ENCODE measurements around the gene RPL26. TPM values are rescaled to one million over a fixed set of nuclear protein-coding genes. Genes with fewer than 3 reads are reported as not detected.

RPL26 gene
- total RNA-seq, 1 experiment from 2014 or later = 2,200 TPM

DNA sequence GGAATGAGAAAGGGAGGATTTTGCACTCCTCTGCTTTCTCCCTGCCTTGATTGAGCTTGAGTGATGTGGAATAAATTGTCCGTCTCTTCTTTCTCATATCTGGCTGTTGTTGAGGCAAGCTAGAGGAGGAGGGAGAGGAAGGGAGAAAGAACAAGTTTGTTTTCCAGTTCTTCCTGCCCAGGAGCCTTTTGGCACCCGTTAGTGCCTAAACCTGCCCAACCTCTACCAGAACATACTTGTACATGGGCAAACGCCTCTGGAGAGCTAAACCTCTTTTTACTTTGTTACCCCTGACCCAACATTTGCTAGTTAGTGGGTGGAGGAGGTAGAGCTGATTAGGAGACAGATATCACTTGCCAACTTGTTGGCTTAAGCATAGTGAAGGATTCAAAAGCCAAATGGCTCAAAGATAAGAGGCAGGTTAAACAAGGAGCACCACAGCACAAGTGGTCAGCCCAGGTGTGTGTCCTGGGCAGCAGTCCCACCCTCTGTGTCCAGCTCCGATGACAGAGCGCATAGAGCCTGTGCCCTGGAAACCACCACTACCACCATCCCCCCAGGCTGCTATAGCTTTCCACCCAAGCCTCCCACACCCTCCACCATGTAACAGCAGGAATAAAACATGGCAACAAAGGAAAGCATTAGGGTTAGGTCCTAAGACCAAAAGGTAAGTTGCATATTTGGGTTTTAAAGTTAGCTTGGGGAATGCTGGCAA, 36.9 kb downstream of the RPL26 start:
- H3K4me3 ChIP-seq = no peak overlapping the region

DNA sequence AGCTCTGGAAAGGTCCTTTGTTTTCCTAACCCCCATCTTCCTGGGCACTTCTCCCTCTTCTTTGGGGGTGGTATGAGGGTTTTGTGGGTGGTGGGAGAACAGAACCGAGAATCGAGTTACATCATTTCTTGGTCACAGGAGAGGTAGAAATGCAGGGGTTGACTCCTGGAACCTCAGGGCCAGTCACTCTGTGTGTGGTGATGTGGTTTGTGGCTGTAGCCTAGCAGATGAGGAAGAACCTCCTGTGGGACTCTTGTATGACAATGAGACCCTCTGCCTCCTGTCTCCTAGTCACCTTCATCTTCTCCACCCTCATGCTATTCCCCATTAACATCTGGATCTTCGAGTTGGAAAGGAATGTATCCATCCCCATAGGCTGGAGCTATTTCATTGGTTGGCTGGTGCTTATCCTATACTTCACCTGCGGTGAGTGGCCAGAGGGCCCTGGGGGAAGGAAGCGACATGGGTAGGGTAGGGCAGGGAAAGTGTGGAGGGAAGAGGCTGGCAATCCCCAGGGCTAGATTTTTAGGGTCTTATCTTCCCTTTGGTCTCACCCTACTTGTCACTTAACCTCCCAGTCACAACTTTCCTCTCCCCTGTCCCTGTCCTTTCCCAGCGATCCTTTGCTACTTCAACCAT, 37.8 kb downstream of the RPL26 start:
- Histone ChIP-seq H3K36me3 (no peaks in the 10 kb centered on the region), H3K4me3 (no peak overlapping the region), H3K27ac (no peak overlapping the region), H3K9me3 (replicated peaks) (no peaks in the 10 kb centered on the region), H3K27me3 (replicated peaks) (no peaks in the 10 kb centered on the region), H3K4me1 (replicated peaks) (no peaks in the 10 kb centered on the region)
- DNase-seq (ENCODE audit: low read depth in 1 of 2, low spot score in 2 of 2) = no peak

More for the DNA sequence above, 36.9 kb downstream of the RPL26 start:
- no peak for DNase-seq (ENCODE audit: low read depth in 1 of 2, low spot score in 2 of 2)
- Histone ChIP-seq H3K27me3 (replicated peaks) (no peaks in the 10 kb centered on the region), H3K9me3 (replicated peaks) (no peaks in the 10 kb centered on the region), H3K27ac (no peak overlapping the region), H3K36me3 (no peaks in the 10 kb centered on the region), H3K4me1 (replicated peaks) (no peaks in the 10 kb centered on the region)

DNA sequence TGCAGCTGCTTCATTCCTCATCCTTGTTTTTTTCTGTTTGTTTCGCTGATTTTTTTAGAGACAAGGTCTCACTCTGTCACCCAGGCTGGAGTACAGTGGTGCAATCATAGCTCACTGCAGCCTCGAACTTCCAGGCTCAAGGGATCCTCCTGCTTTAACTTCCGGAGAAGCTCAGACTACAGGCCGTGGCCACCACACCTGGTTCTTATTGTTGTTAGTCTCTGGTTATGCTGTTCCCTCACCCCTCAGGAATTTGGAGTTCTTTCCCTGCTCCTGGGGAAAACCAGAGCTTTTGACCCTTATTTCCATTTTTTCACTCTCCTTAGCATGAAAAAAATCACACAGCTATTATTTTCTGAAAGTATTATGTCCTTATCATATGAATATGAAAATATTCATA, 41.5 kb downstream of the RPL26 start:
- Histone ChIP-seq H3K27me3 (replicated peaks) (no peaks in the 10 kb centered on the region), H3K4me3 (no peak overlapping the region), H3K36me3 (no peaks in the 10 kb centered on the region), H3K4me1 (replicated peaks) (no peaks in the 10 kb centered on the region), H3K27ac (no peak overlapping the region), H3K9me3 (replicated peaks) (no peaks in the 10 kb centered on the region)
- no peak for DNase-seq (ENCODE audit: low read depth in 1 of 2, low spot score in 2 of 2)

DNA sequence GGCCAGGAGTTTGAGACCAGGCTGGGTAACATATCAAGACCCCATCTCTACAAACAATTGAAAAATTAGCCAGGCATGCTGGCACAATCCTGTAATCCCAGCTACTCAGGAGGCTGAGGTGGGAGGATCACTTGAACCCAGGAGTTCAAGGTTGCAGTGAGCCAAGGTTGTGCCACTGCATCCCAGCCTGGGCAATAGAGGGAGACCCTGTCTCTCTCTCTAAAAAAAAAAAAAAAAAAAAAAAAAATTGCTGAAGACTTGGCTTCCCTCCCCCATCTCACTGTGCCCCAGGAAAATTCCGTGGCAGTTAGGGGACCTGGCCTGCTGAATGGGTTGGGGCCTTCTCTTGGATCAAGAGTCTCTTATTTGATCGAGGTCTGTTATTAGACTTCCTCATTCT, 43.5 kb downstream of the RPL26 start, which contains the start of gene ODF4:
Gene ODF4, plus strand, starts transcription at position 301 of the 400 bp plus-strand sequence. CDS start 212 bp downstream, outside the sequence.
- Histone ChIP-seq H3K27me3 (replicated peaks) (no peaks in the 10 kb centered on the region), H3K27ac (no peak within 1 kb of the TSS), H3K36me3 (no peaks in the 10 kb centered on the region), H3K4me3 (no peak within 1 kb of the TSS), H3K9me3 (replicated peaks) (no peaks in the 10 kb centered on the region), H3K4me1 (replicated peaks) (peaks cover 5% of the 10 kb centered on the region; the same call in 1 of the 2 replicates)
- DNase-seq (ENCODE audit: low read depth in 1 of 2, low spot score in 2 of 2) = no peak

DNA sequence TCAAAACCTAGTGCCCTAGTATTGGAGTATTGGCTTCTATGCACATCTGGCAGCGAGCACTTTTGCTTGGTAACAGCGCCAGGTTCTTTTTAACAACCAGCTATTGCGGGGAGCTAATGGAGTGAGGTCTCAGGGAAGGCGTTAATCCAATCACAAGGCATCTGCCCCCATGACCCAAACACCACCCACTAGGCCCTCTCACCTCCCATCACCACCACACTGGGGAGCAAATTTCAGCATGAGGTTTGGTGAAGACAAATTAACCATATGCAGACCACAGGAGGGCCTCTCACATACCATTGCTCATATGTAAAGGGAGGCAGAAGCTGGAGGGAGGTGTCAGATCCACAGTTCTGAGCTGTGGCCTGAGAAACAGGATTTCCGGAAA, 44.2 kb downstream of the RPL26 start:
- H3K9me3 ChIP-seq (replicated peaks) = no peaks in the 10 kb centered on the region
- no peaks in the 10 kb centered on the region for H3K27me3 ChIP-seq (replicated peaks)
- DNase-seq (ENCODE audit: low read depth in 1 of 2, low spot score in 2 of 2) = no peak
- H3K36me3 ChIP-seq = no peaks in the 10 kb centered on the region
- H3K27ac ChIP-seq = no peak overlapping the region
- no peak overlapping the region for H3K4me3 ChIP-seq
- peaks cover 9% of the 10 kb centered on the region for H3K4me1 ChIP-seq (replicated peaks)

DNA sequence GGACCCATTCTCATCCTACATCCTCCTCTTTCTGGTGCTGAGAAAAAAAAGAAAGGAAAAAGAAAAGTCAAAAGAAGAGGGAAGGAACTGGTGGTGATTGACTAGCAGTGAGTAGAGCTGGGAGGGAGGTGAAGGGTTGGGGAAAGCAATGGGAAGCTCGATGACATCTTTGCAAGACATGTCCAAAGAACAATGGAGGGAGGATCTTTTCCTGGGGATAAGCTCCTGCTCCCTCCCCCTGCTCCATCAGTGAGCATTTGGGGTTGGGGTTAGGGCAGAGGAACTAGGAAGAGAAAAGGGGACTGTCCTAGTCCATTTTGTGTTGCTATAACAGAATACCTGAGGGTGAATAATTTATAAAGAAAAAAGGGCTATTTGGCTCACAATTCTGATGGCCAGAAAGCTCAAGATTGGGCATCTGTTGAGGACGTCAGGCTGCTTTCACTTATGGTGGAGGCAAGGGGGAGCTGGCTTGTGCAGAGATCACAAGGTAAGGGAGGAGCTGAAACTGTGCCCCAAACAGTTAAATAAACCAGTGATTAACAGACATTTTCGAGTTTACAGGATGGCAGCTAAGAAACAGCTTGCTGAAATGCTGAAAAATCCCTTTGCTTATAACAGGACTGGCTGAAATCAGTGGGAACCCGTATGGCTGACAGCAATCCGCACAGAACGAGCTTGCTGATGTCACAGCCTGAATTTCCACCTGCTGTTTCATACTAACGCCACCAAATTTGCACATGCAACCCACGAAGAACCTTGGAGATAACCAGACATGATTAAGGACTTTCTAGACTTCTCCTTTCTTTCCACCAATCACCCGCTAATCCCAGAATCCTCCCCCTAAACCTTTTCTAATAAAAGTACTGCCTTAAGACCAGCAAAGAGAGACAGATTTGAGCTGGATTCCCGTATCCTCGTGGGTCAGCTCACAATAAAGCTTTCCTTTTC, 44.9 kb downstream of the RPL26 start:
- H3K4me3 ChIP-seq = no peak overlapping the region
- no peaks in the 10 kb centered on the region for H3K27me3 ChIP-seq (replicated peaks)
- H3K36me3 ChIP-seq = no peaks in the 10 kb centered on the region
- H3K4me1 ChIP-seq (replicated peaks) = peaks cover 9% of the 10 kb centered on the region
- H3K27ac ChIP-seq = no peak overlapping the region
- no peak for DNase-seq (ENCODE audit: low read depth in 1 of 2, low spot score in 2 of 2)
- H3K9me3 ChIP-seq (replicated peaks) = no peaks in the 10 kb centered on the region

DNA sequence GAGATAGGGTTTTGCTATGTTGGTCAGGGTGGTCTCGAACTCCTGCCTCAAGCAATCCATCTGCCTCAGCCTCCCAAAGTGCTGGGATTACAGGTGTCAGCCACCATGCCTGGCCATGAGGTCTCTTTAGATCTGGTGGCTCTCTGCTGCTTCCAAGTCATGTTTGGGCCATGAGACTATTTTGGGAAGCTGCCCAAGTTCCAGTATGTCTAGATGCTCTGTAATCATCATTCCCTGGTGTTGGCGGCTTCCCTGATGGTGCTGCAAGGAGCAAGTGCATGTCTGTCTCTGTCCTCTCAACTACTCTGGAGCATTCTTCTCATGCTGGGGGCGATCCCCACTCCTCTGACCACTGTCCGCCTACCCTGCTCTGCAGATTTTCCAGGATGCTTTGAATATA, 49.7 kb downstream of the RPL26 start:
- H3K4me3 ChIP-seq = no peak overlapping the region
- peaks cover 9% of the 10 kb centered on the region for H3K4me1 ChIP-seq (replicated peaks)
- H3K27ac ChIP-seq = no peak overlapping the region
- DNase-seq (ENCODE audit: low read depth in 1 of 2, low spot score in 2 of 2) = no peak
- H3K9me3 ChIP-seq (replicated peaks) = no peaks in the 10 kb centered on the region
- no peaks in the 10 kb centered on the region for H3K27me3 ChIP-seq (replicated peaks)
- no peaks in the 10 kb centered on the region for H3K36me3 ChIP-seq

DNA sequence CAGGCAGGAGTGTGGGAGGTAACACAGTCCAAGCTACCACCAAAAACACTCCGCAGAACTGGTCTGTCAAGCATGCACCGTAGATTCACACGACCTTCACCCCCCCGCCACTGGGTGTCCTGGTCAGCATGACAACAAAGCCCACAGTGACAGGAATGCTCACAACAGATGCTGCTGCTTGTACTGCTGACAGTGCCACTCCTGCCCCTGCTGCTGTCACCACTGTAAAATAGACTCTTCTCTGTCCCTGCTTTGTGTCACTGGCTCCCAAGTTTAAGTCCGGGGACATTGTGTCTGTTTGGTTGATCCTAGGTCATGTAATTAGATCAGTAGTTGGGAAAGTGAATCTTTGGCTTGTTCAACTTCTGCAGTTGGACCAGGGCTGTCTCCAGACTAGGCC, 50.3 kb downstream of the RPL26 start:
- Histone ChIP-seq H3K27me3 (replicated peaks) (no peaks in the 10 kb centered on the region), H3K27ac (no peak overlapping the region), H3K4me1 (replicated peaks) (peaks cover 9% of the 10 kb centered on the region), H3K9me3 (replicated peaks) (no peaks in the 10 kb centered on the region), H3K36me3 (no peaks in the 10 kb centered on the region), H3K4me3 (no peak overlapping the region)
- no peak for DNase-seq (ENCODE audit: low read depth in 1 of 2, low spot score in 2 of 2)

DNA sequence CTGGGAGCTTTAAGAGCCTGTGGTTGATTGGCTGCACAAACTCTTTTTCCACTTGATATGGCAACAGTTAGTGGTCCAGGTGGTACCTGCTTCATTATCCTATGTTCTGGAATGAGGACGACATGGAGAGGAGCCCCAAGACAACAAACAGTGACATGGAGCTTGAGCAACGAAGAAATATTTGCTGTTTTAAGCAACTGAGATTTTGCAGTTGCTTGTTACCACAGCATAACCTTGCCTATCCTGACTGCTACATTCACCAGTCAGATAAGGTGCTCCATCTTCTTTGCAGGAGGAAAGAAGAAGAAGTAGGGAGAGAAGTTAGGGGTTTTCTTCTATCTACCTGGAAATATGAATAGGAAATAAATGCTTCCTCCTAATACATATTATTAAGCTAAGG, 50.9 kb downstream of the RPL26 start:
- no peaks in the 10 kb centered on the region for H3K36me3 ChIP-seq
- H3K27me3 ChIP-seq (replicated peaks) = no peaks in the 10 kb centered on the region
- H3K9me3 ChIP-seq (replicated peaks) = no peaks in the 10 kb centered on the region
- no peak for DNase-seq (ENCODE audit: low read depth in 1 of 2, low spot score in 2 of 2)
- peaks cover 11% of the 10 kb centered on the region for H3K4me1 ChIP-seq (replicated peaks)
- no peak overlapping the region for H3K4me3 ChIP-seq
- no peak overlapping the region for H3K27ac ChIP-seq

Other genes with a start within 250 kb of the RPL26 start
- gene PER1, start 230.8 kb downstream of the RPL26 start, total RNA-seq (2014; rRNA removed; shearing (Covaris generic)) = 1.0 and 8.3 TPM in 2 replicates
- gene VAMP2, start 220.2 kb downstream of the RPL26 start, total RNA-seq (2014; rRNA removed; shearing (Covaris generic)) = 2.9 and 9.7 TPM in 2 replicates
- gene TMEM107, start 206.8 kb downstream of the RPL26 start, total RNA-seq (2014; rRNA removed; shearing (Covaris generic)) = 11.5 and 15.9 TPM in 2 replicates
- gene BORCS6, start 193.0 kb downstream of the RPL26 start, total RNA-seq (2014; rRNA removed; shearing (Covaris generic)) = 4.3 and 7.4 TPM in 2 replicates
- 99.7 and 119 TPM in 2 replicates for gene AURKB, start 172.6 kb downstream of the RPL26 start, total RNA-seq (2014; rRNA removed; shearing (Covaris generic))
- gene CTC1, start 135.1 kb downstream of the RPL26 start, total RNA-seq (2014; rRNA removed; shearing (Covaris generic)) = 0.60 and 1.3 TPM in 2 replicates
- 29.3 and 60.1 TPM in 2 replicates for gene PFAS, start 133.9 kb downstream of the RPL26 start, total RNA-seq (2014; rRNA removed; shearing (Covaris generic))
- gene RANGRF, start 94.5 kb downstream of the RPL26 start, total RNA-seq (2014; rRNA removed; shearing (Covaris generic)) = 7.6 and 12.7 TPM in 2 replicates
- 0.74 TPM in 1 of 2 replicates, not detected in the other for gene SLC25A35, start 87.8 kb downstream of the RPL26 start, total RNA-seq (2014; rRNA removed; shearing (Covaris generic))
- not detected in 2 replicates for gene ARHGEF15, start 73.0 kb downstream of the RPL26 start, total RNA-seq (2014; rRNA removed; shearing (Covaris generic))
- gene ODF4, start 43.4 kb downstream of the RPL26 start, total RNA-seq (2014; rRNA removed; shearing (Covaris generic)) = not detected in 2 replicates
- not detected in 2 replicates for gene RNF222, start 14.6 kb upstream of the RPL26 start, total RNA-seq (2014; rRNA removed; shearing (Covaris generic))
- 39.6 and 49.7 TPM in 2 replicates for gene NDEL1, start 52.7 kb upstream of the RPL26 start, total RNA-seq (2014; rRNA removed; shearing (Covaris generic))
- gene MYH10, start 247.5 kb upstream of the RPL26 start, total RNA-seq (2014; rRNA removed; shearing (Covaris generic)) = 122 and 150 TPM in 2 replicates

Data from SJSA1 (cell line).